Left kidney (tissue), 2 donors: ENCODE data around the gene SCN9A. TPM values are rescaled to one million over a fixed set of nuclear protein-coding genes. Genes with fewer than 3 reads are reported as not detected.
"Not testable (repeated sequence)": the region's sequence is repeated elsewhere in the genome, so short reads cannot be mapped to it uniquely, and the experiment has no call there.

ENCODE experiments used
- DNase-seq: peaks from one replicate; pipeline ENCODE4 v3.0.0-alpha.2; 2013
- polyA plus RNA-seq: library from polyadenylated mRNA; unstranded; fragments of 120-200 nt; gene quantifications from one replicate; pipeline ENCODE4 v1.2.1, GENCODE V29; 2013; ENCODE audit not compliant: insufficient read length

SCN9A gene
- polyA plus RNA-seq, 1 donor, result 2.2 TPM

- no peak for DNase-seq
Observed at GRCh38 chr2:166334805-166335204, 40.9 kb downstream of the SCN9A start.

DNA sequence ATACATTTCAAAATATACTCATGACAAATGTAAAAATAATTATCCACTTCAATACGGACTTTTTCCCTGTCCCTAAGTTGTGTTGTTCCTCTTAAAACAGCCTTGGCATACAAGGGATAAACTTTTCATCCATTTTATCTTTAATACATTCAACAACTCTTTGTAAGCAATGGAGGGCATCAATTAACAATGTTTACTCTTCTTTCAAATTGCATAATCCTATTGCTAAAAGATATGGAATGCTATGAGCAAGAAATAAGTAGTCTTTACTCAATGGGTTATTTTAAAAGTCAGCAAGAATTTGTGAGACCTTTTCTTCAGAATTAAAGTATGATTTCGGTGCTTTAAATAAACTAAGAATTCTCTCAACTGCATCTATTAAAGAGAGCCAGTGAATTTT, 41.9 kb downstream of the SCN9A start:
- no peak for DNase-seq

DNA sequence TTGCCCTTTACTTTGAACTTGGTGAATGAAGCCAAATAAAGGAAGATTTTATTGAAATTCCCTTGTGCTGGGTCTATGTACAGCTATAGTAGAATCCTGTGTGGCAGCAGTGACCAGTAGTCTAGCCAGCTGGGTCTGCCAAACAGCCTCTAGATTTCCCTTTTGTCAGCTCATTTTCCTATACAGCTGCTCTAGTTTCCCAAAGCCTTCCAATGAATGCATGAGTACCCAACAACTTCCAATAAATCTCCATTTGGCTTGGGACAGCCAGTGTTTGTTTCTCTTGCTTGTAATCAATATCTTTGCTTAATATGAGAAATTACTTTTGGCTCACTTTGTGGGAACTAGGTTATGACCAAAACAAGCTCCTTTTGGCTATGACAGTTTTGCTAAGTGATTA, 43.6 kb downstream of the SCN9A start:
- no peak for DNase-seq

GRCh38 chr2:166331468-166331867, 44.3 kb downstream of the SCN9A start:
- no peak for DNase-seq

DNA sequence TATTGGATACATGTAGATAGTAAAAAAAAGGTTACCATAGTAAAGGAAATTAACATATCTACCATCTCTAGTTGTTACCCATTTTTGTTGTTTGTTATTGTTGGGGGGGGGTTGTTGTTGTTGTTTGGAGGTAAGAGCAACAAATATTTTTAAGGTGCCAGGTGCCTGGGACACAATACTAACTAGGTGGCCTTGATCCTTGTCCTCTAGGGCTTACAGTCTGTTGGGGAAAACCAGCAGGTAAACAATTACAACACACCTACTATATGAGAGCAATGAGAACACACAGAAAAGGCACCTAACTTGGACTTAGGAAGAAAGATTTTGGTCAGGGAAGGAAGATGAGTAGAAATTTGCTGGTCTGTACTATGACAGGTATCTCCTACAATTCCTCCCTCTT, 46.3 kb downstream of the SCN9A start:
- DNase-seq, result no peak

DNA sequence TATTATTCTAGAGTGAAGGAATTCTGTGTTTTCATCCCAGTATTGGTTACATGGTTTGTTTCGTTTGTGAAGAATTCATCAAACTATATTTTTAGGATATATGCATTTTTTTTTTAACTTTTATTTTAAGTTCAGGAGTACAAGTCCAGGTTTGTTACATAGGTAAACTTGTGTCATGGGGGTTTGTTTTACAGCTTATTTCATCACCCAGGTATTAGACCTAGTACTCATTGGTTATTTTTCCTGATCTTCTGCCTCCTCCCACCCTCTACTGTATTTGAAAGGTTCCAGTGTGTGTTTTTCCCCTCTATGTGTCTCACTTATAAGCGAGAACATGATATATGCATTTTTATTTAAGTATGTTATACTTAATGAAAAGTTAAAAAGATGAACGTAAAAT, 47.6 kb downstream of the SCN9A start:
- DNase-seq, result no peak

GRCh38 chr2:166321076-166321475, 54.7 kb downstream of the SCN9A start:
- DNase-seq, result no peak

- DNase-seq, result no peak
Observed at GRCh38 chr2:166314022-166314759, 61.6 kb downstream of the SCN9A start.

- not testable (repeated sequence) for DNase-seq
Observed at GRCh38 chr2:166312863-166313262, 62.9 kb downstream of the SCN9A start.

GRCh38 chr2:166307326-166307725, 68.4 kb downstream of the SCN9A start:
- DNase-seq, result no peak

GRCh38 chr2:166304656-166305055, 71.1 kb downstream of the SCN9A start:
- no peak for DNase-seq

DNA sequence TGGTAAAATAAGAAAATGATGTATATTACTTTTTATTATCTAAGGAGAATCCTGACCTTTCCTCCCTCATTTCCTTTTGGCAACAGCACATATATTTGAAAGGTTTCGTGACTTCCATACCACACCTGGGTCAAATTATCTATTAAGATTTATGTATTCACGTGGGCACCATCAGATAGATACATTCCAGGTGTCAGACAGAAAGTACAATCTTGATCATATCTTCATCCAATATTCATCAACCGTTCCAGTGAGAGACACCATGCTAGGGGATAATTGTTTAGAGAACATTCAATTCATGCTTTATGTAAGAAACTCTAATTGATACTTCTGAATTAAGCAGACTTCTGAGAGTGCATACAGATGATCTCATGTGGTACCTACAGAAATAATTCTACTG, 73.7 kb downstream of the SCN9A start:
- DNase-seq, result no peak

- DNase-seq, result no peak
Observed at GRCh38 chr2:166297951-166298350, 77.8 kb downstream of the SCN9A start.

DNA sequence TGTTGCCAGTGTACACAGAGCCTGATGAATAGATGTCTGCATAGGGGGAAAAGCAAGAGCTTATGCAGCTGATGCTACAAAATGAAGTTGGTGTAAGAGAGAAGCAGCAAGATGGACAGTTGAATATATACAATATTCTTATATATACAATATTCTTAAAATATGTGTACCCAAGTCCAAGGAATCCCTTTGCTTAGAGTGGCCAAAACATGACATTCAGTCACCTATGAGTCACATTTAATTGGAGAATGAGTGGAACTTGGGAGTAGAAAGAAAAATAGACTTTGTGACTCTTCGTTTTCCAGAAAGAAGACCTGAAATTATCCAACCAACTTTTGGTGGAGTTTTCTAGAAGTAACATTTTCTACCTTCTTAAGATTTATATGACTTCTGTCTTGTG, 81.8 kb downstream of the SCN9A start:
- no peak for DNase-seq

GRCh38 chr2:166285215-166285614, 90.5 kb downstream of the SCN9A start:
- no peak for DNase-seq

DNA sequence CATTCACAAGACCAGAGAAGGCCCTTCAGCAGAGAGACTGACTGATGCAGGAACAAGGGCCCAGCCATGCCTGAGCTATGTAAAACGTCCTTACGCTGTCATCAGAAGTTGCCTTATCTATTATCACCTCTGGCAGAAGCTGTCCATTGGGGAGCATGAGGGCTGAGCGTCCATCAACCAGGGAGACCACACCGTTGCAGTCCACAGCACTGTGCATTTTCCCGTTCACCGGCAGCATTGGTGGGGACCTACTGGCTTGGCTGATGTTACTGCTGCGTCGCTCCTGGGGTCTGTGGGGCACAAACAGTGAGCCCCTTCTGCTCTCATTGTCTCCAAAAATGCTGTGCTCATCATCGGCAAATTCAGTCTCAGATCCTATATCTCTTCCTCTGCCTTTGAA, 91.4 kb downstream of the SCN9A start:
- DNase-seq, result no peak

DNA sequence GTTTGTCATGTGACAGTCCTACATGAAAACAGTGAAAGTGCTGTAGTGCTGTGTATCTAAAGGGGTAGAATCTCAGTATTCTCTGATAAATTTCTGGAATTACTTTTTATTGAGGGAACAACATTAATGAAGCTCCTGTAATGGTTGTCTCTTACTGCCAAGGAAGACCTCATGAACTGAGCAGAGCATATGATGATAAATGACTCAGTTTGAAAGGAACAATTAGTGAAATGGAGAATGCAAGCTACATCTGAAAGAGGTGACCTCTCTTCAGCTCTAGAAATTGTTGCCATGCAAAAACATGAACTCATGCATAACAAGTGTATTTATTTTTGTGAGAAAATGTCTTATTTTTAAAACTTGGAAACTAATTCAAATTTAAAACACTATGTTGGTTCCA, 93.6 kb downstream of the SCN9A start:
- DNase-seq, result no peak

GRCh38 chr2:166278856-166279255, 96.9 kb downstream of the SCN9A start:
- no peak for DNase-seq

DNA sequence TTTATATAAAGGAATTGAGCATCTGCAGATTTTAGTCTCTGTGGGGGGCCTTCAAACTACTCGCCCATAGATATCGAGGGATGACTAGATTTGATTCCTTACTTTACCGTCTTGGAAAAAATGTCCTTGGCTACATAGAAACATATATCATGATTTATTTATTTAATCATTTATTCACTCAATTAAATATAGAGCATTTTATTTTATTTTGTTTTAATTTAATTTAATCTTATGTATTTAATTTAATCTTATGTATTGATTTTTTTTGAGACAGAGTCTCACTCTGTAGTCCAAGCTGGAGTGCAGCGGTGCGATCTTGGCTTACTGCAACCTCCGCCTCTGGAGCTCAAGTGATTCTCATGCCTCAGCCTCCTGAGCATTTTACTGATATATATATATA, 105.4 kb downstream of the SCN9A start:
- no peak for DNase-seq

- DNase-seq, result no peak
Observed at GRCh38 chr2:166269322-166269721, 106.4 kb downstream of the SCN9A start.

DNA sequence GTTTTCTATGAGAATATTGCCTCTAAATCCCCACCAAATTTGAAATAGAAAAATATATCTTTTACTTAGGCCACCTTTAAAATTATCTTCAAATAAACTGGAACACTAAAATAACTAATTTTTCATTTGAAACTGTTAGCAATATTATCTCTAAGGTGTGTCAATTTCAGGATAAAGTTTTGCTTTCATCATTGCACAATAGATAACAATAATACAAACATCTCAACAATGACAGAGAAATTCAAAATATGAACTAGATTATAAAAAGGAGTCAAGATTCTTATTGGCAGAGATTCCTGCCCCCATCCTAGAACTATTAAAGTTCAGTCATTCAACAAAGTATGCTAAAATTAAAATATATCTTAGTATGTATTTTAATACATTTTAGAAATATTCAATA, 117.9 kb downstream of the SCN9A start:
- no peak for DNase-seq

- no peak for DNase-seq
Observed at GRCh38 chr2:166256896-166257295, 118.8 kb downstream of the SCN9A start.

DNA sequence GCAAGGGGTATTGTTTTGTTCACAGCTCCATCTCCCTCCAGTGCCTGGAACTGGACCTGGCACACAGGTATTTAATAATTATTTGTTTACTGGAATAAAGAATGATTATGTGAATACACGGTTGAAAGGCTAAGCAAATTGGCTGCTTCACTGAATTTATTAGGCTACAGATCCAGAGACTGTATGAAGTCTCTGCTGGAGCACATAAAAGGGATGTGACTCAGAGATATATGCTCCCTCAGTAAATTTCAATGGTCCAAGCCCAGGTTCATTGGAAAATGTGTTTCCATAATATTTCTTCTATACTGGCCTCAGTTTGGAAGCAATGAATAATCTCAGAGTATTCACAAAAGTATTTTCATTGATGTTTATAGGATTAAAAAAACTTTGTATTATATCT, 126.4 kb downstream of the SCN9A start:
- DNase-seq, result no peak

DNA sequence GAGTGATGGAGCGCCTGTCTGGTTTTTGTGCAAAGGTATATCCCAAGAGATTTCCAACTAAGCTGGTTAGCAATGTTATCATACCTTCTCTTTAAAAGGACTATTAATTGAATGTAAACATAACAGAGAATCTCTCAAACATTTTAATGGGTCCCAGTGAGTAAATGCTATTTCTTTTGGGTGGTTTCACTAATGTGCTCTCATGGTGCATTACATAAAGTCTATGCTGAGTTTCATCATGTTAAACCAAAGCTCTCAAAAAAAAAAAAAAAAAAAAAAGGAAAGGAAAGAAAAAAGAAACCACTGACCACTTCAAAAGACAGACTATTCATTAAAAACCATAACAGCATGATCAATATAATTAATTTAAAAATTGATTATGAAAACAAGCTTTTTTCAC, 128.8 kb downstream of the SCN9A start:
- DNase-seq, result no peak

DNA sequence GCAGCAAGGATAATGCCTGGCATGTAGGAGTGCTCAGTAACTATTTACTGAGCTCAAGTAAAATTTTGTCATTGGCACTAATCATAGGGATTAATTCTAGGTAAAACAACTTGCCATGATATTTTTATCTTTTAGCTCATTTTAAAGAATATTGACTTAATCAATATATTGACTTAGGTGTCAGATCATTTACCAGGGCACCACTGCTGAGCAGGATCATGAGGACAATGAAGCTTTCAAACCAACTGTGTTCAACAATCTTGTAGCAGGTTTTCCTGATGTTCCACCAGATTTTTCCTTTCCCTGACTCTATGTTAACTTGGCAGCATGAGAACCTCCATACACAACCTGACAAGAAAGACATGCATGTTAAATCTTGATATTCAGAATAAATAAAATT, 133.4 kb downstream of the SCN9A start:
- DNase-seq, result no peak
